ENCODE results near the gene PPME1.
"Not testable (repeated sequence)": the region's sequence is repeated elsewhere in the genome, so short reads cannot be mapped to it uniquely, and the experiment has no call there.

PPME1 gene

GRCh38 chr11:74170694-74171629 is at the start of gene PPME1, which contains the start of gene C2CD3:
PPME1 (plus strand) TSS chr11:74171289; CDS start chr11:74171422, 133 bp downstream.
C2CD3 (minus strand) TSS chr11:74171002; CDS start chr11:74170792, 210 bp downstream.
- DNase-seq (ENCODE audit: low read depth in 3 of 3): peak; percentile 94 to 97 (median 96)

GRCh38 chr11:74121804-74122203 is 49.3 kb upstream of the PPME1 start:
- DNase-seq (ENCODE audit: low read depth in 3 of 3): no peak

GRCh38 chr11:74123008-74123448 is 48.1 kb upstream of the PPME1 start:
- DNase-seq (ENCODE audit: low read depth in 3 of 3): no peak

GRCh38 chr11:74129121-74129520 is 42.0 kb upstream of the PPME1 start:
- DNase-seq (ENCODE audit: low read depth in 3 of 3): not testable (repeated sequence)

GRCh38 chr11:74132833-74133232 is 38.3 kb upstream of the PPME1 start:
- DNase-seq (ENCODE audit: low read depth in 3 of 3): no peak

- no peak for DNase-seq (ENCODE audit: low read depth in 3 of 3)
Observed at GRCh38 chr11:74133436-74133835, 37.7 kb upstream of the PPME1 start.

- DNase-seq (ENCODE audit: low read depth in 3 of 3): no peak
Observed at GRCh38 chr11:74134661-74135060, 36.4 kb upstream of the PPME1 start.

- no peak for DNase-seq (ENCODE audit: low read depth in 3 of 3)
Observed at GRCh38 chr11:74135127-74135840, 35.8 kb upstream of the PPME1 start.

GRCh38 chr11:74138021-74138420 is 33.1 kb upstream of the PPME1 start:
- DNase-seq (ENCODE audit: low read depth in 3 of 3): no peak

- no peak for DNase-seq (ENCODE audit: low read depth in 3 of 3)
Observed at GRCh38 chr11:74138572-74138971, 32.5 kb upstream of the PPME1 start.

GRCh38 chr11:74139151-74139918 is 31.8 kb upstream of the PPME1 start:
- no peak for DNase-seq (ENCODE audit: low read depth in 3 of 3)

- not testable (repeated sequence) for DNase-seq (ENCODE audit: low read depth in 3 of 3)
Observed at GRCh38 chr11:74139919-74140431, 31.1 kb upstream of the PPME1 start.

GRCh38 chr11:74141241-74141695 is 29.8 kb upstream of the PPME1 start:
- no peak for DNase-seq (ENCODE audit: low read depth in 3 of 3)

GRCh38 chr11:74141908-74142307 is 29.2 kb upstream of the PPME1 start:
- no peak for DNase-seq (ENCODE audit: low read depth in 3 of 3)

GRCh38 chr11:74142624-74143023 is 28.5 kb upstream of the PPME1 start:
- no peak for DNase-seq (ENCODE audit: low read depth in 3 of 3)

GRCh38 chr11:74144592-74144991 is 26.5 kb upstream of the PPME1 start:
- no peak for DNase-seq (ENCODE audit: low read depth in 3 of 3)

GRCh38 chr11:74147199-74147929 is 23.7 kb upstream of the PPME1 start:
- DNase-seq (ENCODE audit: low read depth in 3 of 3): no peak

GRCh38 chr11:74153224-74153623 is 17.9 kb upstream of the PPME1 start:
- DNase-seq (ENCODE audit: low read depth in 3 of 3): no peak

GRCh38 chr11:74154620-74155281 is 16.3 kb upstream of the PPME1 start:
- no peak for DNase-seq (ENCODE audit: low read depth in 3 of 3)

- no peak for DNase-seq (ENCODE audit: low read depth in 3 of 3)
Observed at GRCh38 chr11:74157169-74157568, 13.9 kb upstream of the PPME1 start.
